ENCODE results near the gene SNAP29.
"Not testable (repeated sequence)": the region's sequence is repeated elsewhere in the genome, so short reads cannot be mapped to it uniquely, and the experiment has no call there.

SNAP29 gene

GRCh38 chr22:20858615-20859416 lies at the start of gene SNAP29, which contains the start of gene PI4KA:
Gene SNAP29, plus strand, starts transcription at chr22:20859007. Its CDS starts 104 bp downstream, at chr22:20859111.
Gene PI4KA, minus strand, starts transcription at chr22:20858811. Its CDS starts 86 bp downstream, at chr22:20858725.
- peak; percentile 69 to 92 for DNase-seq

DNA sequence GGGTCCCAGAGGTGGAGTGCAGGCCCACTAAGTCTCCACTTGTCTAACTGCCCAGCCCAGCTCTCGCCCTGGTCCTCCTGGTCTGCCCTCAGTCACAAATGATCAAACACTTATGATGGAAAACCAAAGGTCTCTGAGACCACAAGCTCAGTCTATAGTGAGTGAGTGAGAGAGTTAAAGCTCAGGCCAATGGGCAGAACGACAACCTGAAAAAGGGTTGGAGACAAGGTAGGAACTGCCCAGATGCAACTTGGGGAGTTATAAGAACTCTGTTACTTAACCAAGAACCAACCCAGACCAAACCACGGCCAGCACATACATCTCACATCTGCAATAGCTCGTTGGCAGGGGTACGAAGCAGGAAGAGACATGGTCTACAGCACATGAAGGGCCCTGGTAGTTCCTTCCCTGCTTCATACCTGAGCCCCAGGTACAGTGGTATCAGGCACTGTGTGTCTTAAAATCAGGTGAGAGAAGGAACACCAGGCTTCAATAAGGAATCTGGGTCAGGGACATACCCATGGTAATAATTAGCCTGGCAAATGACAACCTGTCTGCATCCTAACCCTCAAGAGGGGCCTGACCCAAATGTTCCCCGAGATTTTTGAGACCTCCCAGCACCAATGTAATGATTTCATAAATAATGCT lies 49.1 kb upstream of the SNAP29 start:
- no peak for DNase-seq

- no peak for DNase-seq
Measured at GRCh38 chr22:20810645-20811044, 48.2 kb upstream of the SNAP29 start.

DNA sequence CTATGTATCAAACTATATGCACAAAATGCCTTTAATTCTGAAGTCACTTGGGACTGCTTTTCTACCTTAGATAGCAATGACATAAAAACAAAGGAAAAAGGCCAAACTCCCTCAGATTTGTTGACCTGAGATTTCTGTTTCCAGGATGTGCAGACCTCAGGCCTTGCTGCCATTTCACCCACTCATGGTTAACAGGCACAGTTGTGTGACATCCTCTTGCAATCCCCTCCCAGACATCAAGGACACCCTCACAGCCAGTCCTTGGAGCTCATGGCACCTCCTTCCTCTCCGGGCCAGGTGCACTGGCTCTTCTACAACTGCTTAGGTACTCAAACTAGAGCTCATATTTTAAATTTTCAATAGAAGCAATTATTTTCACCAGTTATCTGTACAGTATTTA lies 47.6 kb upstream of the SNAP29 start:
- no peak for DNase-seq

DNA sequence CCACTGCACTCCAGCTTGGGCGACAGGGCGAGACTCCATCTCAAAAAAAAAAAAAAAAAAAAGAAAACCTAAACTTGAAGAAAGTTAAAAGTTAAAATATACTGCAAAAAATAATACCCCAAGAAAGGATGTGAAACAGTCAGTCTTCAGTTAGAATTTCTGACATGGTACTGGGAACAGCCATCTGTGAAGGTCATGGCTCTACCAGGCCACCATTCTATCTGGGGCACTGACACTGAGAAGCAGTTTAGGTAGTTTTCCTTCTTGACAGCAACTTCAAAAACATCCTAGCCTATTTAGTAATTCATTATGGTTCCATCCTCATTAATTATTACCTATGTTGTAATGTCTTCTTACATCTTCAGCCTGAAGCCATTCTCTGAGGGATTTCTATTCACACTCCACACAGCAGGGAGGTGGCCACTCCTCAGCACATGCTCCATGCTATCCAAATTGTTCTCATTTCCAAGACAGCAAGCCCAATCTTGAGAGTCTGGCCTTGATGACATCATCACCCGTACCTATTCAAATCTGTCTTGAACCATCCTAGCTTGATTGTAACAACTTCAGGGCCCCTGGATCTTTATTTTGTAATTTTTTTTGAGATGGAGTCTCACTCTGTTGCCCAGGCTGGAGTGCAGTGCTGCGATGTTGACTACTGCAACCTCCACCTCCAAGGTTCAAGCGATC lies 46.7 kb upstream of the SNAP29 start:
- no peak for DNase-seq

DNA sequence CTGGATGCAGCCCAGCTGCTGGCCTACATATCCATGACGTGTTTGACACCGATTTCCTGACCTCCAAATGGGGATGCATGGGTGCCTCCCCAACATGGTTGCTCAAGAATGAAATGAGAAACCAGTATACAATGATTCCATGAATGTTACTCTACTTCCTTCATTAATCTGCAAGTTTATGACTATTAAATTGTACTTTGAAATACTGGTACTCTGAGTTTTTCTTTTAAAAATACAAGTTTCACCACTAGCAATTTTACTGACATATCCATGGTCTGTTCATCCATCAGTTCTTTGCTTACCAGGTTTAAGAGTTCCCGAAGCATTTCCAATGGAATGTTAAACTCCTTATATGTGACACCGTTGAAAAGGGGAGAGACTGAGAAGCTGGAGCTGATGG lies 45.8 kb upstream of the SNAP29 start:
- DNase-seq = no peak

- DNase-seq = no peak
Measured at GRCh38 chr22:20814221-20814808, 44.5 kb upstream of the SNAP29 start.

- DNase-seq = no peak
Measured at GRCh38 chr22:20815477-20816050, 43.2 kb upstream of the SNAP29 start.

DNA sequence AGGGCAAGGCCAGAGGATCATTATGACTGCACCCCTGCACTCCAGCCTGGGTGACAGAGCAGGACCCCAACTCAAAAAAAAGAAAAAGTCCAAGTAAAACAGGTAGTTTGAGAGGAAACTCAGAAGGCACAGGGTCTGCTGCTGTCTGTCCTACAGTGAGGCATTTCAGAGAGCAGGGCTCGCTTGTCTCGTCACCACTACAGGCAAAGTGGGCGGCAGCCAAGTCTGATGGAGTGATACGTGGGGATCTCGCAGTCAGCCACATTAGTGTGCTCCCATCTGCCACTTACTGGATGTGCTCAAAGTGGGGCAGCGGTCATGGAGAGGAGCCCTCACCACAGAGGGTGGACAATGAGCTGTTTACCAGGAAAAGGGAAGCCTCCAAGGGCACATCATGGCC lies 42.2 kb upstream of the SNAP29 start:
- no peak for DNase-seq

GRCh38 chr22:20818471-20818870 lies 40.3 kb upstream of the SNAP29 start:
- DNase-seq = no peak

GRCh38 chr22:20819471-20819870 lies 39.3 kb upstream of the SNAP29 start:
- no peak for DNase-seq

GRCh38 chr22:20821717-20822239 lies 37.0 kb upstream of the SNAP29 start:
- DNase-seq = not testable (repeated sequence)

GRCh38 chr22:20822240-20822639 lies 36.6 kb upstream of the SNAP29 start:
- no peak for DNase-seq

DNA sequence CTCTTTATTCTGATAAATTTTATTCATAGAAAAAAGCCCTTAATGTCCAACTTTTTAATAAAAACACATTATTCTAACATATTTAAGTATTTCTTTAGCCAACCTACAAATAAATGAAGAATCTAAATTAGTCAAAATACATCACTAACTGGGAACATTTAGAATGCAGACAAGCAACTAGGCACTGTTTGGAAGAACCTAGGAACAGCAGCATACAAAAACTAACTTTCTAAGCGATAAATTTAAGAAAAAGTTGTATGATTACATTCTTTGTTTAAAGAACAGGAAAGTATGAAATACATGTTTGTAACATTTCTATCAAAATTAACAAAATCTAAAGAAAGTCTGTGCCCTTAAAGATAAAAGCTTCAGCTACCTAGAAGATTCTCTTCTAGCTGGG lies 35.5 kb upstream of the SNAP29 start:
- DNase-seq = no peak

GRCh38 chr22:20825216-20825615 lies 33.6 kb upstream of the SNAP29 start:
- not testable (repeated sequence) for DNase-seq

- no peak for DNase-seq
Measured at GRCh38 chr22:20825624-20826023, 33.2 kb upstream of the SNAP29 start.

GRCh38 chr22:20826373-20827152 lies 32.2 kb upstream of the SNAP29 start:
- not testable (repeated sequence) for DNase-seq

GRCh38 chr22:20829491-20830134 lies 29.2 kb upstream of the SNAP29 start:
- DNase-seq = no peak

DNA sequence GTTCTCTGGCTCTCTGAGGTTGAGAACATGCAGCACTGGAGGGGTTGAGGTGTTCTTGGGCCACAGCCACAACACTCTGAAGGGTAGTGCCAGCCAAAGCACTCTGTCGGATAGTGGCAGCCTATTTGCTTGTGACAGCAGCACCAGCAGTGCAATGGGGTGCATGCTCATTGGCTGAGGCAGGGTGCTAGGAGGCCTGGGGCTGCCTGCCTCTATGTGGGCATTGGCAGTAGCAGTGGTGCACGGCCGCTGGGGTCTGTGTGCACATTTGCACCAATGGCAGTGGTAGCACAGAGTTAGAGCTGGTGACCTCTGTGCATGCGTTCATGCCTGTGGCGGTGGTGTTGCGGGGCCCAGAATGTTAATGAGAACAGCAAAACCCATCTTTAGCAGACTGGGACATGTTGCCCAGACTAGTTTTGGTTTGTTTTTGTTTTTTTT lies 25.6 kb upstream of the SNAP29 start:
- DNase-seq = no peak

GRCh38 chr22:20834206-20834605 lies 24.6 kb upstream of the SNAP29 start:
- no peak for DNase-seq

DNA sequence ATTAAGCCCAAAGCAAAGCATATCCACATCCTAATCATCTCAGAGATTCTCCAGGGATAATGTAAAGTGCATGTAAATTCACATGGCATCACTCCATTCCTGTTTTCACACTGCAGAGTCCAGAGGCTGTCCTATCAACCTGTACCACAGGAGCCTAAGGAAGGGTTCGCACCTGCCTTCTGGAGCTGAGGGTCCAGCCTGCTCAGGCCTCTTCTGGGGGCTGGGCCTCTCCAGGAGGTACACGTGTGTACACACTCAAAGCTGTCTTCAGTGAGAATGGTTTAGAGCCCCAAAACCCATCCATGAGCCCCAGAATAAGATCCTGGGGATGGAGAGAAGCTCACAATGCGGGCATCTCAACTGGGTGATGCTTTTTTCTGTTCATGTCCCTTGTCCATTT lies 24.1 kb upstream of the SNAP29 start:
- no peak for DNase-seq

All from SW 1271 (cell line).